Natural killer cell (primary cell): ENCODE results near the gene TNFAIP8L1. TPM values are rescaled to one million over a fixed set of nuclear protein-coding genes. Genes with fewer than 3 reads are reported as not detected.

Experiments
- ATAC-seq, 3 donors: fragments of 150-1000 bp in 2 of 3; fragments of 200-7000 bp in 1 of 3; cut with Tn5 transposase; 1 replicate in 1 of 3; 2 replicates in 2 of 3; pipeline ENCODE4 v1.10.0; 2021; ENCODE audit warnings: mild to moderate bottlenecking in 2 of 3, moderate library complexity in 2 of 3
- DNase-seq, 2 donors: peaks; one replicate each; pipeline versions ENCODE4 v3.0.0 to v3.0.0-alpha.2; 2013 to 2021; ENCODE audit warnings: mixed read lengths in 1 of 2
- H3K27ac ChIP-seq: one replicate; pipeline ENCODE4 v1.5.1; 2013; ENCODE audit warnings: mild to moderate bottlenecking, low read length
- H3K27me3 ChIP-seq: one replicate; pipeline ENCODE4 v1.6.1; 2013; ENCODE audit warnings: low read length; ENCODE audit not compliant: control insufficient read depth, insufficient read depth
- H3K36me3 ChIP-seq: one replicate; pipeline ENCODE4 v1.6.1; 2013; ENCODE audit warnings: low read length; ENCODE audit not compliant: control insufficient read depth, insufficient read depth
- H3K4me1 ChIP-seq: one replicate; pipeline ENCODE4 v1.6.1; 2013; ENCODE audit warnings: low read length; ENCODE audit not compliant: control insufficient read depth, insufficient read depth
- H3K4me3 ChIP-seq: one replicate; pipeline ENCODE4 v1.5.1; 2013; ENCODE audit warnings: low read length
- H3K9me3 ChIP-seq: one replicate; pipeline ENCODE4 v1.6.1; 2013; ENCODE audit warnings: low read length; ENCODE audit not compliant: control insufficient read depth, insufficient read depth
- H3K27ac Mint-ChIP-seq, 2 donors: one replicate each; pipeline ENCODE4 v1.8.0; 2022; ENCODE audit warnings: mild to moderate bottlenecking in 2 of 2, mixed read lengths in 2 of 2, moderate library complexity in 1 of 2
- H3K27me3 Mint-ChIP-seq, 2 donors: one replicate each; pipeline ENCODE4 v1.8.0; 2022; ENCODE audit warnings: low read depth in 2 of 2, mixed read lengths in 2 of 2
- H3K36me3 Mint-ChIP-seq: one replicate; pipeline ENCODE4 v1.8.0; 2022; ENCODE audit warnings: mixed read lengths
- H3K4me1 Mint-ChIP-seq, 2 donors: one replicate each; pipeline ENCODE4 v1.8.0; 2022; ENCODE audit warnings: mixed read lengths in 2 of 2
- H3K4me3 Mint-ChIP-seq: one replicate; pipeline ENCODE4 v1.8.0; 2022; ENCODE audit warnings: mild to moderate bottlenecking, moderate library complexity, mixed read lengths
- H3K9me3 Mint-ChIP-seq, 2 donors: one replicate each; pipeline ENCODE4 v1.8.0; 2022; ENCODE audit warnings: mixed read lengths in 2 of 2
- WGBS: methylation state at CpG from one replicate; pipeline ENCODE4 v1.1.7; 2013; ENCODE audit warnings: missing lambda C conversion rate; ENCODE audit not compliant: insufficient coverage; 5-methylcytosine and 5-hydroxymethylcytosine counted together
- intact Hi-C: fragments of 100-400 bp; cut with micrococcal nuclease; formaldehyde crosslinking; loops from one replicate; pipeline ENCODE4 v1.14.2; 2022
- total RNA-seq, 4 donors: library from RNA; stranded (reverse); fragments of 120-200 nt in 1 of 4; gene quantifications; one replicate each; pipeline versions ENCODE4 v1.2.3 to v1.2.4, GENCODE V29; 2013 to 2022
- TF ChIP-seq, protein P1 (sequence below): fragments of 200-600 bp; IDR thresholded peaks from one replicate; pipeline ENCODE4 v1.8.0; 2022; ENCODE audit warnings: antibody characterized with exemption

Gene TNFAIP8L1
- total RNA-seq, 3 donors from 2014 or later (not counting 1 experiment from before 2014, with no cell fraction given) = 8.5 to 13.5 (median 13.3) TPM

DNA sequence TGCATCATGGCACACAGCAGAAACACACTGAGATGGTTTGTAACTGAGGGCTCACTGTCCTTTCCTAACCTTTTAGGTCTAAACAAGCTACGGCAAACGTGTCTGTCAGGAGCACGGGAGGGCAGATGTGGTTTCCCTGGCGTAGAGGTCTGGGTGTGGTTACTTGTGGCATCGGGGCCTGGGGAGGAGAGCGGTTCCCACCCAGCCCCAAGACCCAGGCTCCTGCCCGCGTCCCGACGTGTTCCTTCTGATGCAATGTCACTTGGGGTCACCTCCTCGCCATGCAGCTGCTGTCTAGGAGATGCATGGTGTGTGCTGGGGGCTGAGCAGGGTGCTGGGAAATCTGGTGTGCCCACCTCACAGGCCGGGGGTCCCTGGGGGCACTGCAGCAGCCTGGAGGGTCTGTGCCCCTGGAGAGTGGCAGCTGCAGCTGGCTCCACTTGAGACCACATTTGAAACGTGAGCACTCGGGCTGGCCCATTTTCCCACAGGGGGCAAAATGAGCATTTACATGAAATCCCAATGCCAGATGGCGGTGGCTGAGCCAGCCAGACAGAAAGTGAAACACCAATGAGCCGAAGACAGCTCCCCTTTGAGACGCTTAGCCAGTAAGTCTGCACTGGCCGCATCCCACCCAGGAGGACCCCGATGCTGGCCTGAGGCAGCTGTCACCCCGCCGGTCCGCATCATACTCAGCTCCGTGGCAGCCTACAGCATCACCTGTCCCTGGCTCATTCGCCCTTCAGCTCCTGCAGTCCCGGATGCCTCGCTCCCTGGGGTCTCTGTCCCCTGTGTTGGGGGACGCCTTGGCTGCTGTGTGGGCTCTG, 53.1 kb downstream of the TNFAIP8L1 start:
- H3K4me1 ChIP-seq = no peaks in the 10 kb centered on the region
- no peaks in the 10 kb centered on the region for H3K27me3 Mint-ChIP-seq
- H3K9me3 Mint-ChIP-seq = no peaks in the 10 kb centered on the region
- peaks cover 82% of the 10 kb centered on the region for H3K36me3 ChIP-seq
- no peaks in the 10 kb centered on the region for H3K27me3 ChIP-seq
- H3K4me1 Mint-ChIP-seq = peaks cover 0 to 4% of the 10 kb centered on the region in 2 donors
- ATAC-seq (no peak), DNase-seq (no peak)
- peak overlapping the region; percentile 16 to 65 for H3K27ac Mint-ChIP-seq
- TF ChIP-seq, protein P1, sequence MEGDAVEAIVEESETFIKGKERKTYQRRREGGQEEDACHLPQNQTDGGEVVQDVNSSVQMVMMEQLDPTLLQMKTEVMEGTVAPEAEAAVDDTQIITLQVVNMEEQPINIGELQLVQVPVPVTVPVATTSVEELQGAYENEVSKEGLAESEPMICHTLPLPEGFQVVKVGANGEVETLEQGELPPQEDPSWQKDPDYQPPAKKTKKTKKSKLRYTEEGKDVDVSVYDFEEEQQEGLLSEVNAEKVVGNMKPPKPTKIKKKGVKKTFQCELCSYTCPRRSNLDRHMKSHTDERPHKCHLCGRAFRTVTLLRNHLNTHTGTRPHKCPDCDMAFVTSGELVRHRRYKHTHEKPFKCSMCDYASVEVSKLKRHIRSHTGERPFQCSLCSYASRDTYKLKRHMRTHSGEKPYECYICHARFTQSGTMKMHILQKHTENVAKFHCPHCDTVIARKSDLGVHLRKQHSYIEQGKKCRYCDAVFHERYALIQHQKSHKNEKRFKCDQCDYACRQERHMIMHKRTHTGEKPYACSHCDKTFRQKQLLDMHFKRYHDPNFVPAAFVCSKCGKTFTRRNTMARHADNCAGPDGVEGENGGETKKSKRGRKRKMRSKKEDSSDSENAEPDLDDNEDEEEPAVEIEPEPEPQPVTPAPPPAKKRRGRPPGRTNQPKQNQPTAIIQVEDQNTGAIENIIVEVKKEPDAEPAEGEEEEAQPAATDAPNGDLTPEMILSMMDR = no peak
- H3K27ac ChIP-seq = no peak overlapping the region
- 86% methylated on average over 27 of the region's 27 CpGs for WGBS
- no peak overlapping the region for H3K4me3 Mint-ChIP-seq
- H3K4me3 ChIP-seq = no peak overlapping the region
- H3K36me3 Mint-ChIP-seq = no peaks in the 10 kb centered on the region
- H3K9me3 ChIP-seq = no peaks in the 10 kb centered on the region
- intact Hi-C loops = no loop called here

GRCh38 chr19:4693078-4693350, 53.7 kb downstream of the TNFAIP8L1 start:
- Mint-ChIP-seq H3K9me3 (no peaks in the 10 kb centered on the region), H3K27ac (peak overlapping the region in 1 of 2 donors; percentile 65), H3K4me1 (peaks cover 0 to 4% of the 10 kb centered on the region in 2 donors), H3K4me3 (no peak overlapping the region), H3K36me3 (no peaks in the 10 kb centered on the region), H3K27me3 (no peaks in the 10 kb centered on the region)
- Histone ChIP-seq H3K27me3 (no peaks in the 10 kb centered on the region), H3K27ac (no peak overlapping the region), H3K9me3 (no peaks in the 10 kb centered on the region), H3K4me3 (no peak overlapping the region), H3K4me1 (no peaks in the 10 kb centered on the region), H3K36me3 (peaks cover 86% of the 10 kb centered on the region)
- DNase-seq (no peak), ATAC-seq (no peak)
- 81% methylated on average over 7 of the region's 7 CpGs for WGBS
- intact Hi-C loops = no loop called here
- TF ChIP-seq, protein P1 = no peak

- no peaks in the 10 kb centered on the region for H3K36me3 Mint-ChIP-seq
- no peak for ATAC-seq
- H3K27me3 Mint-ChIP-seq = no peaks in the 10 kb centered on the region
- H3K36me3 ChIP-seq = peaks cover 82% of the 10 kb centered on the region
- no peak for DNase-seq
- H3K9me3 Mint-ChIP-seq = no peaks in the 10 kb centered on the region
- peaks cover 0 to 4% of the 10 kb centered on the region in 2 donors for H3K4me1 Mint-ChIP-seq
- TF ChIP-seq, protein P1 = no peak
- intact Hi-C loops = no loop called here
- no peak overlapping the region for H3K27ac ChIP-seq
- no peak overlapping the region for H3K4me3 ChIP-seq
- WGBS = 94% methylated on average over 15 of the region's 15 CpGs
- no peaks in the 10 kb centered on the region for H3K27me3 ChIP-seq
- H3K9me3 ChIP-seq = no peaks in the 10 kb centered on the region
- H3K27ac Mint-ChIP-seq = peak overlapping the region in 1 of 2 donors; percentile 65
- H3K4me1 ChIP-seq = no peaks in the 10 kb centered on the region
- H3K4me3 Mint-ChIP-seq = no peak overlapping the region
These were observed 54.3 kb downstream of the TNFAIP8L1 start for GRCh38 chr19:4693471-4694121.
